Neural cell (in vitro differentiated cells): Measurements from ENCODE around the gene RRAS2. TPM values are rescaled to one million over a fixed set of nuclear protein-coding genes. Genes with fewer than 3 reads are reported as not detected.

Experiments used
- H2AFZ ChIP-seq: fragments of 200-600, 300-800 bp; sonication (generic), shearing (Covaris generic); 2 replicates; pipeline ENCODE4 v1.6.0; 2014; ENCODE audit warnings: low read depth, mild to moderate bottlenecking, antibody characterized with exemption, low read length, moderate library complexity
- H3F3A ChIP-seq: fragments of 200-600 bp; shearing (Covaris generic); 2 replicates; pipeline ENCODE4 v1.6.1; 2016; ENCODE audit warnings: mild to moderate bottlenecking, moderate library complexity, mixed read lengths, antibody characterized with exemption, low read length; ENCODE audit not compliant: insufficient read depth, poor library complexity, severe bottlenecking
- H3K27ac ChIP-seq: fragments of 200-600, 300-800 bp; sonication (generic), shearing (Covaris generic); 2 replicates; pipeline ENCODE4 v1.5.1; 2014; ENCODE audit warnings: mild to moderate bottlenecking, low read length, moderate library complexity
- H3K27me3 ChIP-seq: fragments of 300-800, 200-600 bp; sonication (generic), shearing (Covaris generic); 2 replicates; pipeline ENCODE4 v1.6.0; 2014; ENCODE audit warnings: mild to moderate bottlenecking, low read depth, low read length, moderate library complexity; ENCODE audit not compliant: insufficient read depth
- H3K36me3 ChIP-seq: fragments of 300-800, 200-600 bp; sonication (generic), shearing (Covaris generic); 2 replicates; pipeline ENCODE4 v1.5.1; 2014; ENCODE audit warnings: mild to moderate bottlenecking, antibody characterized with exemption, low read length, moderate library complexity; ENCODE audit not compliant: insufficient read depth
- H3K4me2 ChIP-seq: fragments of 300-800, 200-600 bp; sonication (generic), shearing (Covaris generic); 2 replicates; pipeline ENCODE4 v1.6.0; 2014; ENCODE audit warnings: mild to moderate bottlenecking, low read length
- H3K4me3 ChIP-seq: fragments of 300-800, 200-600 bp; sonication (generic), shearing (Covaris generic); 2 replicates; pipeline ENCODE4 v1.5.1; 2014; ENCODE audit warnings: mild to moderate bottlenecking, low read length, moderate library complexity
- H3K79me2 ChIP-seq: fragments of 200-600 bp; shearing (Covaris generic); replicated peaks from 2 replicates; pipeline ENCODE4 v1.6.0; 2014; ENCODE audit warnings: mild to moderate bottlenecking, low read length, moderate library complexity; ENCODE audit not compliant: insufficient read depth
- H3K9ac ChIP-seq: fragments of 300-800, 200-600 bp; sonication (generic), shearing (Covaris generic); 2 replicates; pipeline ENCODE4 v1.6.1; 2016; ENCODE audit warnings: mild to moderate bottlenecking, low read length, mixed read lengths
- H3K9me2 ChIP-seq: fragments of 200-600 bp; shearing (Covaris generic); 2 replicates; pipeline ENCODE4 v1.6.1; 2016; ENCODE audit warnings: mild to moderate bottlenecking, low read length, mixed read lengths; ENCODE audit not compliant: insufficient read depth
- H3K9me3 ChIP-seq: fragments of 200-600, 300-800 bp; sonication (generic), shearing (Covaris generic); 2 replicates; pipeline ENCODE4 v1.6.1; 2016; ENCODE audit warnings: mild to moderate bottlenecking, mixed run types, low read length, moderate library complexity, mixed read lengths
- H4K20me1 ChIP-seq: fragments of 200-600 bp; shearing (Covaris generic); 2 replicates; pipeline ENCODE4 v1.6.1; 2016; ENCODE audit warnings: mild to moderate bottlenecking, mixed run types; ENCODE audit not compliant: insufficient read depth
- CTCF ChIP-seq: fragments of 450-650 bp; IDR thresholded peaks from 2 replicates; pipeline ENCODE4 v1.5.1; 2014; ENCODE audit warnings: antibody characterized with exemption, mild to moderate bottlenecking, moderate library complexity; ENCODE audit not compliant: poor library complexity, severe bottlenecking
- EP300 ChIP-seq: fragments of 450-650 bp; conservative IDR thresholded peaks from 2 replicates; pipeline ENCODE4 v1.6.1; 2014; ENCODE audit warnings: antibody characterized with exemption, mild to moderate bottlenecking, moderate library complexity; ENCODE audit not compliant: poor library complexity, severe bottlenecking
- EZH2 ChIP-seq: fragments of 200-600, 300-800 bp; shearing (Covaris generic), sonication (generic); IDR thresholded peaks from 2 replicates; pipeline ENCODE4 v1.6.1; 2014; ENCODE audit warnings: antibody characterized with exemption, low read length, borderline replicate concordance, mild to moderate bottlenecking; ENCODE audit not compliant: insufficient read depth, poor library complexity, severe bottlenecking
- MXI1 ChIP-seq: fragments of 450-650 bp; conservative IDR thresholded peaks from 2 replicates; pipeline ENCODE4 v1.6.1; 2014; ENCODE audit warnings: antibody characterized with exemption, mild to moderate bottlenecking; ENCODE audit not compliant: poor library complexity, severe bottlenecking
- POLR2AphosphoS5 ChIP-seq: IDR thresholded peaks from 2 replicates; pipeline ENCODE4 v1.6.1; 2012
- RAD21 ChIP-seq: fragments of 450-650 bp; conservative IDR thresholded peaks from 2 replicates; pipeline ENCODE4 v1.6.1; 2014; ENCODE audit warnings: antibody characterized with exemption, mild to moderate bottlenecking, moderate library complexity
- REST ChIP-seq: IDR thresholded peaks from 2 replicates; pipeline ENCODE4 v1.6.1; 2012; ENCODE audit warnings: borderline replicate concordance
- SMC3 ChIP-seq: fragments of 450-650 bp; conservative IDR thresholded peaks from 2 replicates; pipeline ENCODE4 v1.6.1; 2014; ENCODE audit warnings: antibody characterized with exemption, mild to moderate bottlenecking, moderate library complexity; ENCODE audit not compliant: poor library complexity
- TAF1 ChIP-seq: IDR thresholded peaks from 2 replicates; pipeline ENCODE4 v1.6.1; 2012; ENCODE audit warnings: low read depth
- polyA plus RNA-seq: library from polyadenylated mRNA; depleted of rRNA; stranded (reverse); fragments of >200 nt; gene quantifications from 2 replicates; pipeline ENCODE4 v1.2.3, GENCODE V29; 2014

The RRAS2 gene
- polyA plus RNA-seq, 1 donor from 2014 or later, result 47.3 TPM

DNA sequence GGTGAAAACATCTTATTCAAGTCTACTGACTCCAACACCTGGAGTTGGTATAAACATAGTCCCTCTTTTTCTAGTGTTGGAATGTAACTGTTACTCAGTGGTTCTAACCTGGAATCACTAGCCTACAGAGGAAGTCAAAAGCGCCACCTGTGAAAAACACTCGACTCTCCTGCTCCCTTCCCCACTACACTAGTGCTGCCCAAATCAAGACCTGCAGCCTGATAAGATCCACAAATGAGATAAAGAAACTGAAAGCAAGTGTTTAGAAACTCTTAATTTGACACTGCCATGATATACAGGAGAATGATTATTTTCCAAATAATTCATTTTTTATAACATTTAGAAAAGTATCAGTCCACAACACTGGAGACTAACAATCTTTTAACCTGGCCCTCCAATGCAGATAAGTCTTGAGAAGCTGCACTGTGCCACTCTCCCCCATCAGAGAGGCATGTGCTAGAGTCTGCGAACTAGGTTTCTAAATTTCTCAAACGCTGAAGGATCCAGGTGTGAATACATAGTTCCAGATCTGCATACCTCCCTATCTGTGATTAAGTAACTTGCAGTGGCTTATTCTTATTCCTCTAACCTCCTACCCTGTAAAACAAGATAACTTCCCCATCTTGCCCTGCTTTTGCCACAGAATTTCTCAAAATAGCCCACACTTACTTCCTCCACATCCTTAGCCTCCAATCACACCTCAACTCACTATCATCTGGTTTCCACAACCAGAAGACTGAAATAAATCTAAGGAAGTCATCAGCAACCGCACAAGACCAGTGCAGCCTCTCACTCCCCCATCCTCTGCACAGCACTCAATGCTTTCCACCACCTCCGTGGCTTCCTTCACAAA is 88.1 kb downstream of the RRAS2 start:
- Histone ChIP-seq H3K27ac (no peak overlapping the region), H3K9me2 (no peaks in the 10 kb centered on the region), H2AFZ (no peak overlapping the region), H3K9ac (no peak overlapping the region), H3K79me2 (no peaks in the 10 kb centered on the region), H3K27me3 (no peaks in the 10 kb centered on the region), H3F3A (no peaks in the 10 kb centered on the region), H3K4me2 (no peak overlapping the region), H3K36me3 (no peaks in the 10 kb centered on the region), H3K9me3 (no peaks in the 10 kb centered on the region), H3K4me3 (no peak overlapping the region), H4K20me1 (no peaks in the 10 kb centered on the region)
- TF ChIP-seq REST (no peak), CTCF (no peak), MXI1 (no peak), EP300 (no peak), SMC3 (no peak), RAD21 (no peak), EZH2 (no peak), POLR2AphosphoS5 (no peak), TAF1 (no peak)

DNA sequence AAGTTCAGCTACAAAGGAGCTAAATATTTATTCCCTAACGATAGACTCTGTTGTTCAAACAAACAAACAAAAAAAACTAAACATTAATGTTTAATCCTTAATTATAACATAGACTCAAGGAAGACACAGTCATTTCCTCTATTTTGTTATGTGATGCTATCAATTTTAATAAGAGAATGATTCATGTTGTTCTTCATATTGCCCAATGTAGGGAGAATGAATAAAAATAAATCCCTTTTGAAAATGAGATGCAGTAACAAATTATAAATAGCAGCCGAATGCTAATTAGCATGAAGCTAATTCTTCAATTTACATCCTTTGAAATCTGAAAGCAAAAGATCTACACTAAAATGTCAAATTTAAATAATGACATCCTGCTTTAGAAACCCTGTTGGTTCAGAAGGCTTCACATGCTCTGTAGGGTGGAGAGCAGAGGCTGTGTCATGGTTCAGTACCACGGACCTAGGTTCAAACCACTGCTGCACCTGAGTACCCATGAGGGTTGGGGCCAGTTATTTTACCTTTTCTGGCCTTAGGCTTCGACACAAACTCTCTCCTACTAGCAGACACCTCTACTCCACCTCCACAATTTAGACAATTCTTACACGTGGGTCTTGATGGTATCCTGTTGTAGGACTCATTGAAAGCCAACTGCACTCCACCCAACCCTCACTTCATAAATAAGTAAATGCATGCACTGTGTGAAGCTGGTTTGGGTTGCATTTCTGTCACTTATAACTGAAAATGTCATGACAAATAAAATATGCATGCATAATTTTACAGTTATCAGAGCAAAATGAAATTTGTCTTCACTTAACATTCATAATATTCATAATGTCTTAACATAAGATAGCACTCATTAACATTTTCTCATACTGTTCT is 89.0 kb downstream of the RRAS2 start:
- no peak overlapping the region for H3K4me3 ChIP-seq
- no peaks in the 10 kb centered on the region for H3K9me3 ChIP-seq
- no peaks in the 10 kb centered on the region for H3K79me2 ChIP-seq
- H3K27me3 ChIP-seq, result no peaks in the 10 kb centered on the region
- no peak overlapping the region for H3K4me2 ChIP-seq
- no peaks in the 10 kb centered on the region for H3K36me3 ChIP-seq
- no peaks in the 10 kb centered on the region for H3K9me2 ChIP-seq
- H3F3A ChIP-seq, result no peaks in the 10 kb centered on the region
- H4K20me1 ChIP-seq, result no peaks in the 10 kb centered on the region
- TF ChIP-seq MXI1 (no peak), TAF1 (no peak), REST (no peak), SMC3 (no peak), RAD21 (no peak)
- H2AFZ ChIP-seq, result no peak overlapping the region
- no peak overlapping the region for H3K27ac ChIP-seq
- no peak overlapping the region for H3K9ac ChIP-seq
